Stimulated activated CD4-positive, alpha-beta T cell treated with anti-CD3 and anti-CD28 coated beads, TNF-alpha, amount 100 ng/mL, for 4 hours (primary cell): ENCODE results near the gene CDK5.
"Not testable (repeated sequence)": the region's sequence is repeated elsewhere in the genome, so short reads cannot be mapped to it uniquely, and the experiment has no call there.

Experiments
- DNase-seq, 3 experiments: peaks; one replicate each; pipeline ENCODE4 v3.0.0-alpha.2; 2020; ENCODE audit warnings: low read depth in 3 of 3

CDK5 gene

DNA sequence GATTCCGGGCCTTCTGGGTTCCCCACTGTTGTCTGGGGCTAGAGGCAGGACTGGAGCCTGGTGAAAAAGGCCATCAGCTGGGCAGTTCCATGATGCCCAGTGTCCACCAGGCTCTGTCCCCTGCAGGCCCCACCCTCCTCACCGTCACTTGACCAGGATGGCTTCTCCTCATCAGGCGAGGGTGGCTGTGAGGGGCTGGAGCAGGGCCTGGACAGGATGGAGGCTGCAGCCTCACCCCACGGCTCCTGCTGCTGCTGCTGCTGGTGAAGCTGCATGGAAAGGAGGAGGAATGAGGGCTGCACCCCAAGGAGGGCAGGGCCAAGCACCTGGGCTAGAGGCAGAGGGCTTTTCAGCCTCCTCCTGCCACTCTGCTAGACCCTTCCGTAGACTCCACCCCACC, 41.7 kb downstream of the CDK5 start:
- DNase-seq = no peak

DNA sequence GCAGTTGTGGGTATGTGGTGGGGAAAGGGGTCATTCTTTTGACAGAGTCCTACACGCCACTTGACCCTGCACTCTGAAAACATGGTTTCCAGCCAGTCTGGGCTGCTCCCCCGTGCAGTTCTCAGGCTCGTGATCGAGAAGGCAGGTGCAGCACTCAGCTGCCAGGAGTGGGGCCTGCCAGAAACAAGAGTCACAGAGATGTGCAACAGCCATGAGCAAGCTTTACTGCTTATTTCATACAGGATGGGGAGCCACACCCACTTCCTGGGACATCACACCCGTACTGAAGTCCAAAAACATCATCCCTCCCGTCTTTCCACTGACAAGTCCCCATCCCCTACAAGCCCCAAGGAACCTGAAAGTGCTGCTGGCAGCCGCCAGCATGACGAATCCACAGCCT, 42.7 kb downstream of the CDK5 start:
- DNase-seq = no peak

DNA sequence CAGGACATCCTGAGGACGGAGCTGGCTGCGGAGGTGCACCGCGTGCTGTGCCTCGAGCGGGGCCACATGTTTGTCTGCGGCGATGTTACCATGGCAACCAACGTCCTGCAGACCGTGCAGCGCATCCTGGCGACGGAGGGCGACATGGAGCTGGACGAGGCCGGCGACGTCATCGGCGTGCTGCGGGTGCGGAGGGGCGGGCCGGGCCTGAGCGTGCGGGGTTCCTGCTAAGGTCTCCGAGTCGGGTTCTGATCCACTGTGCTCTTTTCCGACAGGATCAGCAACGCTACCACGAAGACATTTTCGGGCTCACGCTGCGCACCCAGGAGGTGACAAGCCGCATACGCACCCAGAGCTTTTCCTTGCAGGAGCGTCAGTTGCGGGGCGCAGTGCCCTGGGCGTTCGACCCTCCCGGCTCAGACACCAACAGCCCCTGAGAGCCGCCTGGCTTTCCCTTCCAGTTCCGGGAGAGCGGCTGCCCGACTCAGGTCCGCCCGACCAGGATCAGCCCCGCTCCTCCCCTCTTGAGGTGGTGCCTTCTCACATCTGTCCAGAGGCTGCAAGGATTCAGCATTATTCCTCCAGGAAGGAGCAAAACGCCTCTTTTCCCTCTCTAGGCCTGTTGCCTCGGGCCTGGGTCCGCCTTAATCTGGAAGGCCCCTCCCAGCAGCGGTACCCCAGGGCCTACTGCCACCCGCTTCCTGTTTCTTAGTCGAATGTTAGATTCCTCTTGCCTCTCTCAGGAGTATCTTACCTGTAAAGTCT, 43.8 kb downstream of the CDK5 start:
- DNase-seq = peak in 2 of 3 experiments; percentile 61 to 70

DNA sequence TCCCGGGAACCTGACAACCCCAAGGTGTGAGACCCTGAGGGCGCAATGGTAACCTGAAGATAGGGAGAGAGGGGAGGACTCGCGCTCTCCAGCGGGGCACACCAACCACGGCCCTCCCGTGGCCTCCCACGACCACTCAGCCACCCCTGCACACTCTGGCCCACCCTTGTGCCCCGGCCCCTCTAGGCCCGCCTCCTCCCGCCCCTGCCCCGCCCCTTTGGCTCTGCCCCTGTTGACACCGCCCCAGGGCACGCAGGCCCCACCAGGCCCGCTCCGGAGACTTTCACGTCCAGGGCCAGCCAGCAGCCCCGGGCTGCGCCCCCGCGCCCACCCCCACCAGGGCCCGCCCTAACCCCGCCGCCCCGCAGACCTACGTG, 44.4 kb downstream of the CDK5 start:
- no peak for DNase-seq

DNA sequence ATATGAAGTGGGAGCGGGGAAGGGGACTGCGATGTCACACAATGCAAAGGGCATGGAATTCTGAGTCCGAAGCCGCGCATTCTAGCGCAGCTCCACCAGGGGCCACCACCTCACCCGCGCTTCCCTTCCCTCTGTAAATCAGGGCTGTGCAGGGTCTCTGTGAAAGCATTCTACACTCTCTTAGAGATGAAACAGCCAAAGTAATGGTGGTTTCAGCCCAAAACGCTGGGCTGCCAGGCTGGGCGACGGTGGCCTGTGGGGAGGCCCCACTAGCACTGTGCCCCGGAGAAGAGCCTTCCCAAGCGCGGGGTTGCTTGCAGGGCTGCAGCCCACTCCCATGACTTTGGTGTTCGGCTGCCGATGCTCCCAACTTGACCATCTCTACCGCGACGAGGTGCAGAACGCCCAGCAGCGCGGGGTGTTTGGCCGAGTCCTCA, 44.8 kb downstream of the CDK5 start:
- DNase-seq = no peak

DNA sequence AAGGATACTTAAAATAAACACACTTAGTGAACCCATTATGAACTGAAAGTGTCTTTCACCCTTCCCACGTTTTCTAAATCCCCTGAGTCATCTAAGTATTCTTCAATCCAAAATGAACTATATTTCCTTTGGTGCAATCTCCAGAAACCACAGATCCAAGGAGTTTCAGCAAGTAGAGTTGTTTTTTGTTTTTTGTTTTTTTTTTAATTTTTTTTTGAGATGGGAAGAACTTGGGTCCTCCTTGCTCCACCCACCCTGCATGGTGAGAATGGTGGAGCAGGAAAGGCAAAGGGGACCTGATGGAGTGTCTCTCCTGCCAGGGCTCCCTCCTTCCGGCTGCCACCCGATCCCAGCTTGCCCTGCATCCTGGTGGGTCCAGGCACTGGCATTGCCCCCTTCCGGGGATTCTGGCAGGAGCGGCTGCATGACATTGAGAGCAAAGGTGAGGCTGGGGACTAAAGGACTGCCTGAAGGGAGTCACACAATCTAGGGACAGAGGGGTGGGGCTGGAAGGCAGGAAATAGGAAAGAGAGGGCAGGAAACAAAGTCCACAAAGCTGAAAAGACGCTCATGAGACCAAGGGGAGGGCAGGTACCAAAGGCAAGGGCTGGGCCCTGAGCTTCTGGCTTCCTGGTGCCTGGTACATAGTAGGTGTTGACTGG, 45.5 kb downstream of the CDK5 start:
- DNase-seq = no peak

DNA sequence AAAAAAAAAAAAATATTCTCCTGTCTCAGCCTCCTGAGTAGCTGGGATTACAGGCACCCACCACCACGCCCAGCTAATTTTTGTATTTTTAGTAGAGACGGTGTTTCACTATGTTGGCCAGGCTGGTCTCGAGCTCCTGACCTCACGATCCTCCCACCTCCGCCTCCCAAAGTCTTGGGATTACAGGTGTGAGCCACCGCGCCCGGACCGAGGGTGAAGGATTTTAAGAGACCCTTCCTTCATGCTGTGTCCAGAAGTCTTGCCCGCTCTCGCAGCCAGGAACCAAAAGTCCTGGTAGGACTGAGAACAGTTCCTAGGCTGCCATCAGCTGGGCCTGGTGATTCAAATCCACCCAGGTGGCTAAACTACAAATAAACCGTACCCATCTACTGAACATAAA, 46.1 kb downstream of the CDK5 start:
- not testable (repeated sequence) for DNase-seq

DNA sequence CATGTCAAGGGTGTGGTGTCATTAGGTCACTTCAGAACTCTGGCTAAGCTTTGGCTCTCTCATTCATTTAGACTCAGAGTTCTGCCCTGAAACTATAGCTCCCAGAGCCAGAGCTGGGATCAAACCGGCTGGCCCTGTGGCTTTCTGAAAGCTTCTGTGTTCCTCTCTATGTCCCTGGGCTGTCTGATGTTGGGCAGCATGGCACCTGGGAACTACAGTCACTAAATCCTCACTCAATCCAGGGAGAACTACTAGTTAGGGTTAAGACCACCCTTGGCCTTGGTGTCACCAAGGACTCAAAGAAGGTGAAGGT, 46.6 kb downstream of the CDK5 start:
- no peak for DNase-seq

DNA sequence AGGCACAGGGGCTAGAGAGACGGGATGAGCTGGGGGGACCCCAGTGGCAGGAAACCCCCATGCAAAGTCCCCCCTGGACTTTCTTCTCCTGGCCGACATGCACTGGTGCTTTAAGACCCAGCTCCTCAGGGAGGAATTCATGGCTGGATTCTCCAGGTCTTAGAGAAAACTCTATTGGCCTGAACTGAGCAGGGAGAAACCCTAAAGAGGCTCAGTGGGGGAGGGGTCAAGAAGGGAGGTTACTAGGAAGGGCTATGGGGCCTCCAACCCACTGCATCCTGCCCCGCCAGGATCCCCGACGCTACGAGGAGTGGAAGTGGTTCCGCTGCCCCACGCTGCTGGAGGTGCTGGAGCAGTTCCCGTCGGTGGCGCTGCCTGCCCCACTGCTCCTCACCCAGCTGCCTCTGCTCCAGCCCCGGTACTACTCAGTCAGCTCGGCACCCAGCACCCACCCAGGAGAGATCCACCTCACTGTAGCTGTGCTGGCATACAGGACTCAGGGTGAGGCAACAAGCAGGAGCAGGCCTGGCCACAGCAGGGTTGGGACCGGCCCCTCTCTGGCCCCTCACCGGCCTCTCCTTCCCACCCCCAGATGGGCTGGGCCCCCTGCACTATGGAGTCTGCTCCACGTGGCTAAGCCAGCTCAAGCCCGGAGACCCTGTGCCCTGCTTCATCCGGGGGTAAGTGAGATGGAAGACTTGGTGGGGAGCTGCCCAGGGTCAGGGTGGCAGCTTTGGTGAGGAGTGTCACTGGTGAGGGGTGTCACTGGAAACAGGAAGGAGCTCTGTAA, 47.2 kb downstream of the CDK5 start:
- DNase-seq = no peak

DNA sequence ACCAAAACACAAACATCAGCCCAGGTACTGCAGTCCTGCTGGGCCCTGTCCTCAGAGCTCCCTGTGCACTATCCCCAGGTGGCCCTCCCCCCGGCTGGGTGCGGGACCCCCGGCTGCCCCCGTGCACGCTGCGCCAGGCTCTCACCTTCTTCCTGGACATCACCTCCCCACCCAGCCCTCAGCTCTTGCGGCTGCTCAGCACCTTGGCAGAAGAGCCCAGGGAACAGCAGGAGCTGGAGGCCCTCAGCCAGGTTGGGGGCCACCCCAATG, 47.7 kb downstream of the CDK5 start:
- DNase-seq = no peak

DNA sequence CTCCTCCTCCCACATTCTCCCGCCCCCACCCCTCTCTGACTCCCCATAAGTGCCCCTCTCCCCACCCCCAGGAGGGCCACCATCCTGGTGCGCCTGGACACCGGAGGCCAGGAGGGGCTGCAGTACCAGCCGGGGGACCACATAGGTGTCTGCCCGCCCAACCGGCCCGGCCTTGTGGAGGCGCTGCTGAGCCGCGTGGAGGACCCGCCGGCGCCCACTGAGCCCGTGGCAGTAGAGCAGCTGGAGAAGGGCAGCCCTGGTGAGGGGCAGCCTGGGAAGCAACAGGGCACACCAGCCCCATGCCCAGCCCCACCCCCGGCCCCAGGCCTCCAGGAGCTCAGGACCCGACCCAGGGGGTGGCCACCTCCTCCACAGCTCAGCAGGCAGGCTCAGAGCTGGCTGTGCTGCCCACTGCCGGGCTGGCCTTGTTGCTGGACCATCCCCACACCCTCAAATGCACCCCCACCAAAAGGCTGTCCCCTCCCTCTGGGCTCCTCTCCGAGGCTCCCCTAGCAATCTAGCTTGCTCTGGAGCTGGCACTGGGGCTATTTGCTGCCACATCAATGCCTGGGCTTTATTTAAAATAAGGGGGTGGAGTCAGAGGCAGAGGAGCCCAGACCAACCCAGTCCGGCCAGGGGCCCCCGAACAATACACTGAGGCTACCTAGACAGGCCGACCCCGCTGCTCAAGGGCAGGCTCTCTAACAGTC, 48.2 kb downstream of the CDK5 start:
- no peak for DNase-seq

DNA sequence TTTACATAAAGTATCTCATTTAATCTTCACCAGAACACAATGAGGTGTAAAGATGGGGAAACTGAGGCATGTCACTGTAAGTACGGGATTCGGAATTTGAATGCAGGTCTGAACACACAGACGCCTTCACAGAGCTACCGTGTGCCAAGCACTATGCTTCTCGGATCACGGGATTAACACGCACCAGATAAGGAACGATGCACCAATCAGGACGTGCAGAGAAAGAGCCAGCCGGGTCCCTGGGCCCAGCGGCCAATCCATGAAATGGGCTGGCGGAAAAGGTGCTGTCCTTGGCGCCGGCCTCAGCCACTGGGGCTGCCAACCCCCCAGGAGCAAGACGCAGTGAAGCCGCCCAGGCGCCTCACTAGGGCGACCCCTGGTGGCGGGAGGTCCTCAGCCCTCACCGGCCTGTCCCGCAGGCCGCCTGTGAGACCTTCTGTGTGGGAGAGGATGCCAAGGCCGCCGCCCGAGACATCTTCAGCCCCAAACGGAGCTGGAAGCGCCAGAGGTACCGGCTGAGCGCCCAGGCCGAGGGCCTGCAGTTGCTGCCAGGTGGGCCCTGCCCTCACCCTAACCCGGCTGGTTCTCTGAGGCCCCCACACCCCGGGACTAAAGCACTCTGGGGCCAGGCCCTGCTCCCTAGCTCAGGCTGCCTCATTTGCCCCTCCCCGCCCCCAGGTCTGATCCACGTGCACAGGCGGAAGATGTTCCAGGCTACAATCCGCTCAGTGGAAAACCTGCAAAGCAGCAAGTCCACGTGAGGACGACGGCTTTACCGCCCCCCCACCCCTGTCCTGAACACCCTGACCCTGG, 49.0 kb downstream of the CDK5 start:
- peak; percentile 54 to 77 (median 57) for DNase-seq

DNA sequence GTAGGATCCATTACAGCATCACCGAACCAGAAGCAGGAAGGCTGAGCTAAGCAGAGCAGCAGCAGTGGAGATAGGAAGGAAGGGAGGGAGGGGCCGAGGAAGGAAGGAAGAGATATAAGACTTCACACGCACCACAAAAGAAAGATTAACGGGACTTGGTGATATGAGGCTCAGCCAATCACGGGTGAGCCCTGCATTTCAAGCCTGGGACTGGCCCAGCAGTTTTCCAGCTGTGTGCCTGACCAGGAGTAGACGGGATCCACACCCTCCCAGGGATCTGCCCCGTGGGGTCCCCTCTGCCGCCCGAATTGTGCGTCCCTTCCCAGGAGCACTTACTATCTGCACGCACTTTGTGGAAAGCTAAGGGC, 49.6 kb downstream of the CDK5 start:
- DNase-seq = no peak

DNA sequence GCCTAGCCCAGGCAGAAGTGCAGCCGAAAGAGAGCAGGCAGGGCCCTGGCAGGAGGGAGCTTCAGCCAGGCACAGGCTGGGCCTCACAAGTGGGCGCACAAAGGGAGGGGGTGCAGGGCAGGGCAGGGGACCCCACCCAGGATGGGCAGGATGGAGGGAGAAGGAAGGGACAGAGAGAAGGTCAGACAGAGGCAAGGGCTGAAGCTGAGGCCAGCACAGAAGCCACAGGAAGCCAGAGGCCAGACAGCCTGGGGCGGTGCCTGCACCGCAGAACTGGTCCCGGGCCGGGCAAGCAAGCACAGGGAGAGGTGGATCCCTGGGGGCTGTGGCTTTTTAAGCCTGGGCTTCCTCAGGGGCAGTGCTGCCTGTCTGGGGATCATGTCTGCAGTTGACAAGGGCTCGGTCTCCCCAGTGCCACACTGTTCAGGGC, 50.2 kb downstream of the CDK5 start:
- no peak for DNase-seq

DNA sequence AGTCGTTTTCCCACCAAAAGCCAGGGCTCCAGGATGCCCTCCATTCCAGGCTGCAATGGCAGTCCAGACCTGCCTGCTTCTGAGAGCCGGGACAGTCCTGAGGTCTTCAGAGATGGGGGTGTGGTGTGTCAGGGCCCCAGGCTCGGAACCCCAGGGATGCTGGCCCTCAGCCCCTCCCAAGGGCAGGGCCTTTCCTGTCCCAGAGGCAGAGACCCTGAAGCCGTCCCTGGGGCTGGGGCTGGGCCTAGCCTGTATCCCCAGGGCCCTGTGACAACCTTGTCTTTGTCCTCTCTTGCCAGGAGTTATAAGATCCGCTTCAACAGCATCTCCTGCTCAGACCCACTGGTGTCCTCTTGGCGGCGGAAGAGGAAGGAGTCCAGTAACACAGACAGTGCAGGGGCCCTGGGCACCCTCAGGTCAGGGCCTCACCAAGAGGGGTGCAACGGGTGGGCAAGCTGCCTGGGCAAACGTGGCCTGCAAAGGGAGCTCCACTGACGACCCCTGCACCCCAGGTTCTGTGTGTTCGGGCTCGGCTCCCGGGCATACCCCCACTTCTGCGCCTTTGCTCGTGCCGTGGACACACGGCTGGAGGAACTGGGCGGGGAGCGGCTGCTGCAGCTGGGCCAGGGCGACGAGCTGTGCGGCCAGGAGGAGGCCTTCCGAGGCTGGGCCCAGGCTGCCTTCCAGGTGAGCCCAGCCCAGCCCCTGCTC, 51.0 kb downstream of the CDK5 start:
- no peak for DNase-seq

DNA sequence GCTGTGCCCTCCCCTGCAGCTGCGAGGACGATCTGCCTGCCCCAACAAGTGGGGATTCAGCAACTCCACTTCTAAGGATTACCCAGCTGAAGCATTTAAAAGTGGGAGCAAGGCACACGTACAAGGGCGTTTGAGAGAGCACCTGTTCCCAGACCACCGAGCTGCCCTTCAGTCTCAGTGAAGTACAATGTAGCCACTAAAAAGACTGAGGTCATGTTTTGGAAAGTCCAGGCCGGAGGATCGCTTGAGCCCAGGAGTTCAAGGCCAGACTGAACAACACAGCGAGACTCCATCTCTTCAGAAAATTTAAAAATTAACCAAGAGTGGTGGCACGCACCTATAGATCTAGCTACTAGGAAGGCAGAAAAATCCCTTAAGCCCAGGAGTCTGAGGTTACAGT, 52.1 kb downstream of the CDK5 start:
- no peak for DNase-seq
